ENCODE results near the gene USP25.

The USP25 gene

DNA sequence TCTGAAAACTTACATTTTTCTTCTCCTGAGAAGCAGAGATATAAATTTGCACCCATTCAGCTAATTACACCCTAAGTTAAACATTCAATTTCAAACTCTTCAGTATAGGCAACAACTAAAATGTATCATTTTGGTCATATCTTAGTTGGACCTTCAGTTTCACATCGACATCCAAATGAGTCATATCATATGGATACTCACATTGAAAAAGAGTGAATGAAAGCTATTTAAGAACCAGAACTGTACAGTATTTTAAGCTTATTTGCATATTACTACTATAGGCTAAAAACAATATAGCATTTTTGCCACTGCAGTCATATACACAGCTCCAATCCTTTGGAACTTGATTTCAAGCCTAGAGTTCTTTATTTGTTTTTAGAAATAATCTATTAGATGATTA lies 33.6 kb downstream of the USP25 start:
- no peak for DNase-seq (ENCODE audit: low read depth)

DNA sequence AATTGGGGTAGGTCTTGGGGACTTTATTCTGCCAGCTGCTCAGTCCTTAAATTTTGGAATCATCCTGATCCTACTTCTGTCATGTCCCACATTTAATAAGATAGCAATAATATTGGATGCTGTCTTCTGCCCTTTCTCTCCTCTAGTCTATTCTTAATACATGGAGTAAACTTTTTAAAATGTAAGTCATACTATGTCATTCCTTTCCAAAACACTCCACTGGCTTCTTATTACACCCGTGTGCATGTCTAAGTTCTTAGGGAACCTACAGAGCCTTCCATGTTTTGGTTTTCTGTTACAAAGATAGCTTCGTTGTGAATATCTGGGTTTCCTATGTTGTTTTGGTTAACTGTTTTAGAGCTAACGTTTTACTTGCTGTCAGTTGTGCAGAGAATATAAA lies 35.1 kb downstream of the USP25 start:
- no peak for DNase-seq (ENCODE audit: low read depth)

DNA sequence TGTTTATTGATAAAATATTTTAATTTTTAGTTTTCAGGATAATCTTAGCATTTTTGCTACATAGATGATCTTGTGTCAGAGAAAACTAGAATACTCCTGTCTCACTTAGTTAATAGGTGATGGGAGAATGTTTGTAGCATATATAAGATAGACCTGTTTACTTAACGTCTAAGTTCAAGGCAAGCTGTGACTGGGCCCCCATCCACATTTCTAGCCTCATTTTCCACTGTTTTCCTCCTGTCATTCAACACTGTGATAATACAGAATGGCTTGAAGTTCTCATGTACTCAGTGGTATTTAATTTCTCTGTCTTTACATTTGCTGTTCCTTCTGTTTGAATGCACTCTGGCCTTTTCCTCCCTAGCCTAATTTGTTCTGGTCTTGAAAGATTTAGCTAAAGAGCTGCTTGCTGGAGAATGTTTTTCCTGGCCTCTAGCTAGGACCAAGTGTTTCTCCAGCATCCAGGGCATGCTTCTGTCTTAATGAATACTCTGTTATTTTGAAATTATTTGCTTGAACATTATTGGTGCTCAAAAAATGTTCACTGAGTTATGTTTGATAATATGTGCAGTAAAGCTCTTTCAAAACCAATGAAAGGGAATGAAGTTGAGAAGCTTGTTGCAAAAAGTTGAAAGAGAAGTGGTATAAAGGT lies 37.3 kb downstream of the USP25 start:
- DNase-seq (ENCODE audit: low read depth) = no peak

DNA sequence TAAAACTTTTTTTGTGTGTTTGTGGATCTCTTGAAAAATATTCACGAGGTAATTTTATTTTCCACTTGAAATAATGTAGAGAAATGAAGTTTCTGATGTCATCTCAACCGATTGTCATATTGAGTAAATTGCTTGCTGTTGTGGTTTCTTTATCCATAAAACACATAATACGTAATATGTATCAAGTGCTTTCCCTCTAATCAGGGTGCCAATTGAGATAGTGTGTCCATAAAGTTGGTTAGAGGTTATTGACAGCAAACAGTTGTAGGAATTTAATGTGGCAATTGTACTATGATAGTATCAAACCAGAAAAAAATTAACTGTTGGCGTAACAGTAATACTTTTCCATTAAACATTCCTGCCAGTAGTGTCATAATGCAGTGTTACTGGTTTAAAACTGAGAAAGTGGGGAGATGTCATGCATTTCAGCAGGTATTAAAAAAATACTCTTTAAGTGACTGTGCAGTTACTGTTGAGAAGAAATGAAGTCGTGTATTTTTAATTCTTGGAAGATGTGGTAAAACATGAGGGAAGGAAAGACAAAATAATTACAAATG lies 38.3 kb downstream of the USP25 start:
- DNase-seq (ENCODE audit: low read depth) = no peak

DNA sequence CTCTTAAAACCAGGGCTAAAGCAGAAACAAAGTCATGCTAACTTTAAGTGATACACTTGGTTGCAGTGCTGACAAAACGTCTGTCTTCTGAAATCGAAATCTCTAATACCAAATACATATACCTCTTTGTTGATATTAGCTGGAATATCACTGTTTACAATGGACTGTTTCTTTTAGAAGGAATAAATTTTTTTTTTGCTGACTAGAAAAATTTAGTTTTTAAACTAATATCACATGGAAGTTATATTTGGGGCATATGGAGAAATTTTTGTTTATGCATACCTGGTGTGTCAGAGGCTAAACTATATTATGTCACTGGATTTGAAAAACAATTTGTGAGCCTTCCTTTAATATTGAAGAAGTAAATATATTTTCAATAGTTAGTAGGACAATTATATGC lies 39.1 kb downstream of the USP25 start:
- DNase-seq (ENCODE audit: low read depth) = no peak

DNA sequence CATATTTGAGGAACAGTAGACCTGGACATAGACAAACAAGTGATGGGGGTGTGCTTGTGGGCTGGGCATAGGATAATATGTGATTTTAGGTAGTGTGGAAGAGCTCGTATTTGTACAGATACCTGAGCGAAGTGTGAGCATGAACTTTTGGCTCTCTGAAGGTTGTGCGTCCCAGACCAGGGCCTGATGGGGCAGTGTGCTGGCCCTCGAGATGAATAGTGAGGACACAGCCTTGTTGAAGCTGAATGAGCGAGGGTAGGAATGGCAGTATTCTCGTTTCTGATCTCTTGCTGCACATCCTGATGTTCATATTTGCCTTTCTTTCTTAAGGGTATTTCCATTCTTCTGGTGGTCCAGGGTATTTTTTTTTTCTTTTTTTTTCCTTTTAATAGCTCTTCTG lies 41.5 kb downstream of the USP25 start:
- DNase-seq (ENCODE audit: low read depth) = no peak

DNA sequence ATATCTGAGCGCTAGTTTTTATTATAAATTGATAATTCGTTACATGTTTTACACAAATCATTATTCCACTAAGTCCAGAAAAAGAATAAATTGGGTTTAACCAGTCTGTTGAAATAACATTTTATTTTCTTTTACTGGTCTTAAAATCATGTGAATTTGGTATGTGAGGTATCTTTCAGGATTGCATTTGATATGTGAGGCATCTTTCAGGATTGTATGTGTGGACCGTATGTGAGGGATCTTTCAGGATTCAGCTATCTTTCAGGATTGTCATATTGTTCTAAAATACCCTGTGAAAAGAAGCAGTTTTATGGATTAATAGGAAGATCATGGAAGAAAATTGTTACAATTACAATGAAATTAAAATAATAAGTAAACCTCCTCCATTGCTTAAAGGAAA lies 42.9 kb downstream of the USP25 start:
- DNase-seq (ENCODE audit: low read depth) = no peak

DNA sequence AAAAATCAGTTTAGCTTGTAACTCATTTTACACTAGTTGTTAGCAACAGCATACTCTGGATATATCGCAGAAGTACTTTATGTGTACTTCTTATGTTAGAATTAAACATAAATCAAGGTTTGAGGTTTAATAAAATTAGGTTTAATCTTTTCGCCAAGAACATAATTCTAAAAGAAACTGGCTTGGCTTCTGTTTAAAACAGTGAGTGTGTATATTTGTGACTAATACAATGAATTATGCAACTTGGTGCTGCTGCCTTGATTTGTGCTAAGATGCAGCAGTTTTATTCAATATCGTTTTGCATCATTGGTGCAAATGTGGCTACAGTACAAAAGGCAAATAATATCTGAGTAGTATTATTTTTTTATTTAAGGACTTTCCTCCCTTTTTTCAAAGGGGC lies 44.8 kb downstream of the USP25 start:
- no peak for DNase-seq (ENCODE audit: low read depth)

DNA sequence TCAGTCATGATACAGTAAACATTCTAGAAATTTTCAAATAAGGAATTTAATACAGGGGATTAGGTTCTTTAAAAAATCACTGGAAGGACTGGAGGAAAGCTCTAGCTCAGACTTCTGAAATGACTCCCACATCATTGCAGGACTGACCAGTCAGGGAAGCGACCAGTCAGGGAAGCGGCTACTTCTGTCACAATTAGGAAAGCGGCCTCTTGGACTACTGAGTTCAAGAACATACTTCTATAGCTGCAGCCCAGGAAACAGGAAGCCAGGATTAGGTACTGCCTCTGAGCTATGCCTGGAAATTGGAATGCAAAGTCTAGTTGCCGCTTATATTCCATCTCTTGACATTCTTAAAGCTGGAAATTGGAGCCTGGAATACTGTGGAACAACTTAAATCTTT lies 45.5 kb downstream of the USP25 start:
- DNase-seq (ENCODE audit: low read depth) = no peak

DNA sequence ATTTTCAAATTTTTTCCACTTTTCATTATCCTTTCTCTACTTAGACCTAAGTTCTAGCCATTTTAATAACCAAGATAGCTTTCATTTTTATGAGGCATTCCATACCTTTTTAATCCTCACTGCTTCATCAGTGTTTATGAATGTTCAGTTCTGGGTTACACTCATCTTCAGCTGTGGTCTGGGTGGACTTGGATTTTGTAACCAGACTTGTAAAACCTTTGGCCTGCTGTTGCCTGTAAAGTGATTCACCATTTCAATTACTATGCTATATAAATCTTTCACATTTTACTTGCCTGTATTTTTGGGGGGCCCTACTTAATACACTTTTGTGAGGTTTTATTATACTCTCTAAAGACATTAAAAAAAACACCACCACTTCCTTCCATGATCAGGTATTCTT lies 46.2 kb downstream of the USP25 start:
- DNase-seq (ENCODE audit: low read depth) = no peak

DNA sequence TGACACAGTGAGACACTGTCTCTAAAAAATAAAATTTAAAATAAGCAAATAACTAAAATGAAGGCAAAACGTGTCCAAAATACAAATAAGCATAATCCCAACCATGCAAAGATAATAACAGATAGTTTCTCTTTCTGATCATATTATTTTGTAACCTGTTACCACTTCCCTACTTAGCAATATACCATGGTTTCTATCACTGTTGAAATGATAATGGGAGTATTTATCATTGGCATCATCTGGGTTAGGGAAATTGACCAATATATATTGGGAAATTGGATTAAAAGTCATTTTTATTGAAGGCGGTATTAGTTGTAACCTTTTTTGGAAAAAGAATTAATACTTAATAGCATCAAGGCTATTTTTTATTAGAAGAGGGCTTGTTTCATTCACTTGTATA lies 47.0 kb downstream of the USP25 start:
- no peak for DNase-seq (ENCODE audit: low read depth)

DNA sequence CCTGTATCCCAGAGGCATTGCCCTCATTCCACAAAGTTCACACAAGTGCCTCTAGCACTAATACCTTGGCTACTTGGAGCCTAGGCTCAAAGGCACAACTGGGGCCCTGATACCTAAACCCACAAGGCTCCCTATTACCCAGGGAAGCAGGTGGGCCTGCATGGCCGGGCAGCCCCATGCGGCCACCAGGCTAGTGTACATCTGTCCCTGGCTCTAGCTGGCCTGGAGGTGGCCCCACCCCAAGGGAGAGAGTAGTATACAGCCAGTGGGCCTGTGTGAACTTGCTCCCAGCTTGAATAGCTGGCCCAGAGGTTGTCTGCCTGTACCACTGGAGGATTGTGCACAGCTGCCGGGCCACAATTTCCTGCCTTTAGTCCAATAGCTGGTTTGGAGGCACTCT lies 52.2 kb downstream of the USP25 start:
- DNase-seq (ENCODE audit: low read depth) = no peak

DNA sequence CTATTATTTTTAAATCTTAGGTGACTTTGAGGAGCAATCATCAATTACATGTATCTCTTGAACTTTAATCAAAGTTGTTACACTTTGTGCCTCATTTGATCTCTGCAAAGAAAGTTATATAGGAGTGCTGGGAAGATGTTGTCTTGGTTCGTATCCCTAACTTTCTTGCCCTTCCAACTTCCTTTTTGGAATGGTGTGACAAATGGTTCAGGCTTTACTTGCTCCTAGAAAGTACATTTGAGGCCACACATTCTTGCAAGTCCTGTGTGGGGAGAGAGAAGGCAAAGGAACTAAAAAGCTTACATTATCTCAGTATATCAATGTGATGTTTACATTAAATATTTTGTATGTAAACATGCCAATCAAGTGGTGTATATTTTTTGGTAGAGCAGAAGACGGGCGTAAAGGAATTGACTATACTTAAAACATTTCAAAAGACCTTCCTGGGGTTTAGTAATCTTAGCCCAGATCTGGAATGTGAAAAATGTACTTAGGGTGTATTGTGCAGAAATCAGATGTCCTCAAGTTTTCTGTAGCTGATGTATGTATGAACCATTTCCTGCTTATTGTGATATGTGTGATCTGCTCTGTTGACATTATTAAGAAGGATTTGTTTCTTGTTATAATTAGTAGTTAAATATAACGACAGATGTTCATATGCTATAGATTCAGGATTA lies 59.2 kb downstream of the USP25 start:
- no peak for DNase-seq (ENCODE audit: low read depth)

DNA sequence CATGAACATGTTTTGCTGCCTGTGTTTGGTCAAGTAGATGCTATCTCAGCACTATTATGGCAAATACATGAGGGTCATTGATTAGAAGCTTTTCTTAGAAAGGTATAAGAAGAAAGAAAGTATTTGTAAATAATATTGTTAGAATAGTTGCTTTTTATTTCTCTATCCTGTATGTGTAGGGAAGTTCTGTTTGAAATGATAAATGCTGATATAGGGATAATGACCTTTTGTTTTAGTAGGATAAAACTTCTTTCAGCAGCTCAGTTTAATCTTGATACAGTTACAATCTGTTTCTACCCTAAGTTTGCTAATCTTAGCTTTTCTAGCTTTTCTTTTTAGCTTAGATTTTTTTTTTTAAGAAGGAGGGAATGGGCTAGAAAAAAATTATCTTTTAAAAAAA lies 63.3 kb downstream of the USP25 start:
- DNase-seq (ENCODE audit: low read depth) = no peak

DNA sequence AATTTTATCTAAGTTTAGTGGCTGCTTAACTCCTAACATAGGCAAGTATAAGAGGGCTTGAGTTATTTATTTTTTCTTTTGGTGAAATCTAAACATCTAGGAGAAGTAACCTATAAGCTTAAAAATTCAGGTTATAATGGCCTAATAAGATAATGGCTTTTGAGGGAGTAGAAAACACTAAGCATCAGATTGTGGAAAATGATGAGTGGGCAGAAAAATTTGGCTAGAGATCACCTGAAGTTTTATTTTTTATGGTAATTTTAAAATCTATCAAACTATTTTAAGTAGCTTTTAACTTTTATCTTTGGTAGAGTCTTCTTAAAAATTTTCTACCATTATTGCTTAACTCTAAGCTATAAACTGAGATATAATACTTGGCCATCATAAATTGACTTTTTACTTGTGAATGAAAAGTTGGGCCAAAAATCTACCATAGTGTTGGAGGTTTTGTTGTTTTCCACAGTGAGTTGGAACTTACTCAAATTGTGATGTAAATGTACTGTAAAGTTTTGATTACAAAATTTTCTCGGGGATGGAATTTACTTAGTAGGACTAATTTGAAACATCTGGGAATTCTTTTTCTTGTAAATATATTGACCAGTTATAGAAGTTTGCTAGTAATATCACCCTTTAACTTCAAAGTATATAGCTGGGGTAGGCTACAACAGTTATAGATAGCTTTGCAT lies 63.9 kb downstream of the USP25 start:
- no peak for DNase-seq (ENCODE audit: low read depth)

DNA sequence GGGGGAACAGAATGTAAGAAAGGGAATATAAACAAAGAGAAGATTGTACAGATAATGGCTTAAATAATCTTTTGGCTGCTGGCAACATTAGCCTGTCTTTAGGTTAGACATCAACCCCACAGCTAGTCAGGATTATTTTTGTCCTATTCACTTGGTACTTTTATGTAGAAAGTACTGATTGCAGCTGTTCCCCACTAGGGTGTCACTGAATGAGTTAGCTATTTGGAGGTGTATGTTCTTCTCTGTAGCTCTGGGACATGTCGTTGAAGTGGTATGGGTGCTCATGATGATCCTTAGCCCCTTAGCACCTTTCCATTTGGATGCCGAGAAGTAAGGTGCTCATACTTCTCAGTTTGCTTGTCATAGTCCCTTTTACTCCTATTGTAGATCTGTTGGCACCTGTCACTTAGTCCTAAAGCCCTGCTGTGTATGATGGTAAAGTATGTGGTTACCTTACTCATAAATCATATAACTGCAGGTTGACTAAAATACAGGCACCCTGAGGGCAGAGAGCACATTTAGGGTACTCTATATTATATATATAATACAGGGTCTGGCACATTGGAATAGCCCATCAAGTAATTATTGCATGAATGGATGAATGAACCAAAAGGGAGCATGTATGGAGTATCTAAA lies 64.6 kb downstream of the USP25 start:
- DNase-seq (ENCODE audit: low read depth) = no peak

DNA sequence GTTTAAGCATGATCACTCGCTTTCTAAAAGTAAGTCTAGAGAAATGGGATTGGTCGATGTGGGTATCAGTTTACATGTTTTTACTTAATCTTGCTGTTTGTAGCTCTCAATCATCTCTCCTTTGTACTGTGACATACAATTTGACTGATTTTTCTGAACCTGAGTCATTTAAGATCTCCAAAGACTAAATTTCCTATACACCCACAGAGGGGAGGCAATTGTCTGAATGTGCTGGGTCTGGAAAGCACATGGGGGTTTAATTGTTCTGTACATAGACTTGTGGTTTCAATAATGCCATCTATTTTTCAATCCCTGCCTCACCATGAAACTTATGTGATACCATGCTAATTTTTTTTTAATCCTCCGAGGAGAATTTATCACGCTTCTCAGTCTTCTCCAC lies 65.8 kb downstream of the USP25 start:
- no peak for DNase-seq (ENCODE audit: low read depth)

DNA sequence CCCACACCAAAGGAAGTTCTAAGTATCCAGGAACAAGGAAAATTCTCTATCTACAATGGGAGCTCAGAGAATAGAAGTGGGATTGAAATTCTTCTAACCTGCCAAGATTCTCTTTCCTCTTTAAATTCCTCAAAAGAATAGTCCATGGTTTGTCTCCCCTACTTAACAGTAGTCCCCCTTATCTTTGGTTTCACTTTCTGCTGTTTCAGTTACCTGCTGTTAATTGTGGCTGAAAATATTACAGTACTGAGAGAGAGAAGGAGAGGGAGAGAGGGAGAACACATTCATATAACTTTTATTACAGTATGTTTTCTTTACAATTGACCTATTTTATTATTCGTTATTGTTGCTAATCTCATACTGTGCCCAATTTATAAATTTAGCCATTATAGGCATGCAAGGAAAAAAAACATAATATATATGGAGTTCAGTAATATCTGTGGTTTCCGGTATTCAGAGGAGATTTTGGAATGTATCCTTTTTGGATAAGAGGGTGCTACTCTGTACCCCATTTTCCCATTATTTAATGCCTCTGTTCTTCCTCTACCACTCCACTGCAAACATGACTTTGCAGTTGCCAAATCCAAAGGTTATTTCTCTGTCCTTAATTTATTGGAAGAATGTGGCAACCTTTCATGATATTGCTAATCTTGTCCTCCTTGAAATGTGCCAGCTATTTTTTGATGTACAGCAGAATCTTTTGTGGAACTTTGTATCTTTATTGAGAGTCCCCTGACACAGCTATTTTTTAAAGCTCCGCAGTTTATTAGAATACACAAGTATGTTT lies 68.0 kb downstream of the USP25 start:
- DNase-seq (ENCODE audit: low read depth) = no peak

DNA sequence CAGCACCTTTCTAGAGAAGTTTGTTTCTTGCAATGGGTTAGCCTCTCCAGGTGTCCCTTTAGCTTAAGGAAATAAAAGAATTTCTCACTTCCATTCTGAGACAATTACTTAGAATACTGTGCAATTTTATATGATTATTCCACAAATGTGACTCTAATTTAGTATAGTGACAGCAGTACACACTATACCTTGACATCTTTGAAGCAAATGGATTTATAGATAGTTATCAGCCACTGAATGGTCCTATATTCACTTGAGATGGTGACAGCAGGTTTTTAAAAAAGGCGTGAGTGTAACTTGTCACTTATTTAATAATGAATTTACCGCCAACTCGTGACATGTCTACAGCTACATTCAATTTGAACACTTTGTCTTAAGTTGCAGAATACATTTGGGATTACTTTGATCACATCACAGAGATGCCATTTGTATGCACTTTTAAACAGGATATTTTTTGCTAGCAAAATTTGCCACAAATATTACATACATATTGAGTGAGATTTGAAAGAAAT lies 71.6 kb downstream of the USP25 start:
- no peak for DNase-seq (ENCODE audit: low read depth)

DNA sequence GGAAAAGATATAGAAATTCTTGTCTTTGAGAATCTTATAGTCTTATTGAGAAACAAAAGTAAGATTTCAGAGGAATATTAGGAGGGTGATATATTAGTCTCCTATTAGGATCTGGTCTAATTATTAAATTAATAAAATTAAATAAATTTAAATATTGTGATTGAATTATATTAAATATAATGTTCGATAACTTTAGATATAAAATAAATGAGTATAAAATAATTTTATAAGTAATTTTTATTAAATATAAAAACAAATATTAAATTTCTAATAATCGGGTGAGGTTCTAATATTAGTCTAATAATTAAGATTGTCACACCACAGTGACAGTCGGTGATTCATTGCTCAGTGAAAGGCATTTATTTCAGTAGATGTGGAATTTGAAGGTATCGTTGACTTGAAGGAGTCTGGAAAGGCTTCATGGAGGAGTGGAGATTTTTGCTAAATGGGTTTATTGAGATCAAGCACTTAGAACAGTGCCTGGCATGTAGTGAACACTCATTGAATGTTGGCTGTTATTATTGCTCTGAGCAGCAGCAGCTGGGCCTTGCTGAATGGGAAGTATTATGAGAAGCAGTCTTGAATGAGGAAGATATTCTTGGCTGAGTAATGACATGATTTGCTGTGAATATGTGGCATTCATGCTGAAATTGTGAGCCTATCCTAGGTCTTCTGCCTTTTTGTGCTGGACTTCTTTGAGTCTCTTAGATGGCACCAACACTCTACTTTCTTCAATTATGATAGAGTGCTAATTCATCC lies 74.6 kb downstream of the USP25 start:
- DNase-seq (ENCODE audit: low read depth) = no peak

DNA sequence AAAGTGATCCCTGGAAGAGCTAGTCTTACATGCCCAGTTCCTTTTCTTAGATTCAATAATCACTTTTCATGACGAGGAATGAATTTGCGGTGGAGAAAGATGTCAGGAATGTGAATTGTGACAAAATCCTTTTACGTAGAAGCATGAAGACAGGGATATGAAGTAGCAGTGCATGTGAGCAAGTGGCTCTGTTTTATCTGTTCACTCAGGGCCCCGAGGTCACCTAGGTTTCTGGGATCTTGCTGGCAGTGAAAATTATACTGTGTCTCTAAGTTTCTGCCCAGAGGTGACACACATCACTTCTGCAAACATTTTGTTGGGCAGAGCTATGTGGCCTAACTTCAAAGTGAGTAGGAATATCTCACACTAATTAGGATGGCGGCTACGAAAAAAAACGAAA lies 79.3 kb downstream of the USP25 start:
- DNase-seq (ENCODE audit: low read depth) = no peak
